ENCODE measurements around the gene VAV2.

Gene VAV2

GRCh38 chr9:133884907-133885744, 107.0 kb downstream of the VAV2 start:
- no peak for FAIRE-seq

GRCh38 chr9:133882849-133883755, 109.0 kb downstream of the VAV2 start:
- DNase-seq (ENCODE audit: extremely low spot score, insufficient read length, low read depth) (no peak), FAIRE-seq (no peak)

More at GRCh38 chr9:133884907-133885744, 107.0 kb downstream of the VAV2 start:
- no peak for DNase-seq (ENCODE audit: extremely low spot score, insufficient read length, low read depth)

GRCh38 chr9:133881671-133882381, 110.3 kb downstream of the VAV2 start:
- DNase-seq (ENCODE audit: extremely low spot score, insufficient read length, low read depth) (no peak), FAIRE-seq (no peak)

GRCh38 chr9:133880851-133881661, 111.1 kb downstream of the VAV2 start:
- DNase-seq (ENCODE audit: extremely low spot score, insufficient read length, low read depth) (no peak), FAIRE-seq (no peak)

- DNase-seq (ENCODE audit: extremely low spot score, insufficient read length, low read depth) = no peak
- FAIRE-seq = no peak
These were observed 112.0 kb downstream of the VAV2 start for GRCh38 chr9:133880136-133880535.

- FAIRE-seq = no peak
These were observed 112.5 kb downstream of the VAV2 start for GRCh38 chr9:133879615-133880014.

GRCh38 chr9:133878402-133878801, 113.7 kb downstream of the VAV2 start:
- FAIRE-seq = no peak
- no peak for DNase-seq (ENCODE audit: extremely low spot score, insufficient read length, low read depth)

More at GRCh38 chr9:133879615-133880014, 112.5 kb downstream of the VAV2 start:
- no peak for DNase-seq (ENCODE audit: extremely low spot score, insufficient read length, low read depth)

- FAIRE-seq (no peak), DNase-seq (ENCODE audit: extremely low spot score, insufficient read length, low read depth) (no peak)
These were observed 114.2 kb downstream of the VAV2 start for GRCh38 chr9:133877967-133878366.

GRCh38 chr9:133877327-133877726, 114.8 kb downstream of the VAV2 start:
- FAIRE-seq (no peak), DNase-seq (ENCODE audit: extremely low spot score, insufficient read length, low read depth) (no peak)

GRCh38 chr9:133876836-133877235, 115.3 kb downstream of the VAV2 start:
- no peak for FAIRE-seq
- DNase-seq (ENCODE audit: extremely low spot score, insufficient read length, low read depth) = no peak

- FAIRE-seq (no peak), DNase-seq (ENCODE audit: extremely low spot score, insufficient read length, low read depth) (no peak)
These were observed 116.0 kb downstream of the VAV2 start for GRCh38 chr9:133876144-133876543.

- DNase-seq (ENCODE audit: extremely low spot score, insufficient read length, low read depth) = no peak
- no peak for FAIRE-seq
These were observed 117.0 kb downstream of the VAV2 start for GRCh38 chr9:133875131-133875530.

GRCh38 chr9:133874659-133875058, 117.5 kb downstream of the VAV2 start:
- DNase-seq (ENCODE audit: extremely low spot score, insufficient read length, low read depth) (no peak), FAIRE-seq (no peak)

- no peak for DNase-seq (ENCODE audit: extremely low spot score, insufficient read length, low read depth)
- FAIRE-seq = no peak
These were observed 118.0 kb downstream of the VAV2 start for GRCh38 chr9:133874060-133874657.

- no peak for FAIRE-seq
- DNase-seq (ENCODE audit: extremely low spot score, insufficient read length, low read depth) = no peak
These were observed 118.6 kb downstream of the VAV2 start for GRCh38 chr9:133873461-133873891.

- FAIRE-seq (no peak), DNase-seq (ENCODE audit: extremely low spot score, insufficient read length, low read depth) (no peak)
These were observed 119.1 kb downstream of the VAV2 start for GRCh38 chr9:133873009-133873408.

- DNase-seq (ENCODE audit: extremely low spot score, insufficient read length, low read depth) (no peak), FAIRE-seq (no peak)
These were observed 121.2 kb downstream of the VAV2 start for GRCh38 chr9:133870598-133871595.

Measured in GM18507 (cell line).